Esophagus squamous epithelium (tissue), 5 donors: ENCODE data around the gene CPA2. TPM values are rescaled to one million over a fixed set of nuclear protein-coding genes. Genes with fewer than 3 reads are reported as not detected.

ENCODE experiments used
- DNase-seq: peaks from one replicate; lab custom pipeline; 2025; lab: John Stamatoyannopoulos, UW
- H3K27ac ChIP-seq, 4 donors: fragments of 200-600 bp; sonication (generic); one replicate each; pipeline ENCODE4 v1.5.1; 2016 to 2019; ENCODE audit warnings: mild to moderate bottlenecking in 1 of 4
- H3K27me3 ChIP-seq, 4 donors: fragments of 200-600 bp; sonication (generic); 1 replicate in 3 of 4; 2 replicates in 1 of 4; pipeline versions ENCODE4 v1.5.1 to v1.6.0; 2017 to 2021; ENCODE audit warnings: antibody characterized with exemption in 1 of 4
- H3K36me3 ChIP-seq, 3 donors: fragments of 200-600 bp; sonication (generic); one replicate each; pipeline ENCODE4 v1.5.1; 2016 to 2019
- H3K4me1 ChIP-seq, 3 donors: fragments of 200-600 bp; sonication (generic); one replicate each; pipeline ENCODE4 v1.5.1; 2017 to 2019
- H3K4me3 ChIP-seq, 4 donors: fragments of 200-600 bp; sonication (generic); 1 replicate in 3 of 4; 2 replicates in 1 of 4; pipeline ENCODE4 v1.5.1; 2016 to 2019; ENCODE audit warnings: mild to moderate bottlenecking in 2 of 4, moderate library complexity in 1 of 4
- H3K9me3 ChIP-seq, 3 donors: fragments of 200-600 bp; sonication (generic); one replicate each; pipeline ENCODE4 v1.5.1; 2016 to 2019
- CTCF ChIP-seq, 6 experiments: fragments of 450-650 bp in 4 of 6; fragments of 200-600 bp in 2 of 6; sonication (generic) in 2 of 6; IDR thresholded peaks; one replicate each; pipeline ENCODE4 v1.5.1; 2016 to 2019; ENCODE audit warnings: antibody characterized with exemption in 6 of 6, mild to moderate bottlenecking in 4 of 6, moderate library complexity in 4 of 6
- POLR2A ChIP-seq, 4 donors: fragments of 450-650 bp; IDR thresholded peaks; one replicate each; pipeline ENCODE4 v1.6.1; 2017; ENCODE audit warnings: antibody characterized with exemption in 4 of 4, mild to moderate bottlenecking in 4 of 4, moderate library complexity in 3 of 4
- WGBS, 2 donors: methylation state at CpG; one replicate each; pipeline ENCODE4 v1.1.5; 2018; 5-methylcytosine and 5-hydroxymethylcytosine counted together
- intact Hi-C: fragments of 100-400 bp; cut with DNase I; formaldehyde crosslinking; loops from one replicate; pipeline ENCODE4 v1.15.0; 2022
- total RNA-seq, 4 donors: library from RNA; depleted of rRNA; stranded (reverse); fragments of >200 nt; gene quantifications; one replicate each; pipeline ENCODE4 v1.1.0, GENCODE V29; 2016
- donor health status: DM: yes; HTN: yes; CAD: no.

CPA2 gene
- total RNA-seq, 4 donors from 2014 or later: not detected

- peaks cover 0 to 17% (median 8%) of the 10 kb centered on the region in 3 donors for H3K4me1 ChIP-seq
- no peak overlapping the region for H3K4me3 ChIP-seq
- no peaks in the 10 kb centered on the region for H3K9me3 ChIP-seq
- H3K27ac ChIP-seq: no peak overlapping the region
- intact Hi-C loops: no loop called here
- no peaks in the 10 kb centered on the region for H3K36me3 ChIP-seq
- TF ChIP-seq POLR2A (IDR thresholded peaks at IDR 0.05) (no peak), CTCF (IDR thresholded peaks at IDR 0.05) (no peak)
- DNase-seq: no peak
- no peaks in the 10 kb centered on the region for H3K27me3 ChIP-seq
These were observed 36.0 kb downstream of the CPA2 start for GRCh38 chr7:130302649-130303048.

GRCh38 chr7:130303127-130303526 lies 36.5 kb downstream of the CPA2 start:
- Histone ChIP-seq H3K4me1 (peaks cover 0 to 17% (median 8%) of the 10 kb centered on the region in 3 donors), H3K4me3 (no peak overlapping the region), H3K9me3 (no peaks in the 10 kb centered on the region), H3K27me3 (no peaks in the 10 kb centered on the region), H3K36me3 (no peaks in the 10 kb centered on the region), H3K27ac (no peak overlapping the region)
- 37 to 43% methylated on average over 2 of the region's 2 CpGs for WGBS, 2 donors
- no peak for DNase-seq
- TF ChIP-seq CTCF (IDR thresholded peaks at IDR 0.05) (no peak), POLR2A (IDR thresholded peaks at IDR 0.05) (no peak)
- intact Hi-C loops: no loop called here

- 59 to 75% methylated on average over 5 of the region's 5 CpGs for WGBS, 2 donors
- DNase-seq: no peak
- intact Hi-C loops: no loop called here
- H3K9me3 ChIP-seq: no peaks in the 10 kb centered on the region
- no peaks in the 10 kb centered on the region for H3K27me3 ChIP-seq
- peaks cover 0 to 16% (median 8%) of the 10 kb centered on the region in 3 donors for H3K4me1 ChIP-seq
- no peak overlapping the region for H3K4me3 ChIP-seq
- H3K36me3 ChIP-seq: no peaks in the 10 kb centered on the region
- H3K27ac ChIP-seq: no peak overlapping the region
- no peak for TF ChIP-seq POLR2A (IDR thresholded peaks at IDR 0.05)
- TF ChIP-seq CTCF (IDR thresholded peaks at IDR 0.05): no peak
These were observed 36.9 kb downstream of the CPA2 start for GRCh38 chr7:130303551-130303950.

GRCh38 chr7:130303982-130304381 lies 37.3 kb downstream of the CPA2 start:
- WGBS, 2 donors: 82 to 94% methylated on average over 5 of the region's 5 CpGs
- no peaks in the 10 kb centered on the region for H3K36me3 ChIP-seq
- intact Hi-C loops: no loop called here
- no peak overlapping the region for H3K4me3 ChIP-seq
- no peaks in the 10 kb centered on the region for H3K27me3 ChIP-seq
- no peak for TF ChIP-seq POLR2A (IDR thresholded peaks at IDR 0.05)
- no peak for TF ChIP-seq CTCF (IDR thresholded peaks at IDR 0.05)
- no peak overlapping the region for H3K27ac ChIP-seq
- H3K4me1 ChIP-seq: peaks cover 0 to 11% (median 8%) of the 10 kb centered on the region in 3 donors
- no peak for DNase-seq
- H3K9me3 ChIP-seq: no peaks in the 10 kb centered on the region

GRCh38 chr7:130304878-130305277 lies 38.2 kb downstream of the CPA2 start:
- no peaks in the 10 kb centered on the region for H3K9me3 ChIP-seq
- H3K36me3 ChIP-seq: no peaks in the 10 kb centered on the region
- peaks cover 0 to 2% (median 0%) of the 10 kb centered on the region in 3 donors for H3K4me1 ChIP-seq
- H3K27me3 ChIP-seq: no peaks in the 10 kb centered on the region
- no peak for TF ChIP-seq CTCF (IDR thresholded peaks at IDR 0.05)
- no peak for TF ChIP-seq POLR2A (IDR thresholded peaks at IDR 0.05)
- no peak overlapping the region for H3K4me3 ChIP-seq
- WGBS, 2 donors: 87 to 92% methylated on average over 3 of the region's 3 CpGs
- intact Hi-C loops: no loop called here
- H3K27ac ChIP-seq: no peak overlapping the region
- no peak for DNase-seq
